DND-41 (cell line): ENCODE data around the gene ARID5A.

Experiments
- CTCF ChIP-seq: IDR thresholded peaks from 2 replicates; pipeline ENCODE4 v1.5.1; 2012; ENCODE audit warnings: borderline replicate concordance, low read length, moderate library complexity, mild to moderate bottlenecking; ENCODE audit not compliant: poor library complexity, severe bottlenecking; ENCODE audit errors: extremely low read depth
- EZH2 ChIP-seq: IDR thresholded peaks from 3 replicates; pipeline ENCODE4 v1.6.1; 2012; ENCODE audit warnings: borderline replicate concordance, low read depth, mild to moderate bottlenecking, moderate library complexity, low read length, inconsistent platforms; ENCODE audit not compliant: severe bottlenecking

- no peak for TF ChIP-seq CTCF
- TF ChIP-seq EZH2: no peak
Observed at GRCh38 chr2:96594691-96595152, 58.2 kb downstream of the ARID5A start.
